SK-N-SH treated with all-trans-retinoic acid at 6 μM for 48 hours (cell line): ENCODE measurements around the gene PFN1.

Experiments
- ATAC-seq: fragments of 200-7000 bp; cut with Tn5 transposase; 3 replicates; pipeline ENCODE4 v1.9.1; 2020; ENCODE audit warnings: mild to moderate bottlenecking, moderate library complexity
- ARNTL ChIP-seq: fragments of 450-650 bp; formaldehyde crosslinking; IDR thresholded peaks from 2 replicates; pipeline ENCODE4 v1.5.0; 2020; ENCODE audit warnings: low read depth, mild to moderate bottlenecking, moderate library complexity, borderline replicate concordance
- CREB5 ChIP-seq: fragments of 250-450 bp; sonication (Bioruptor Pico); IDR thresholded peaks from 2 replicates; pipeline ENCODE4 v1.5.1; 2020; ENCODE audit warnings: low read depth, mild to moderate bottlenecking, moderate library complexity
- CSDC2 ChIP-seq: fragments of 250-450 bp; sonication (Bioruptor Pico); IDR thresholded peaks from 2 replicates; pipeline ENCODE4 v1.5.0; 2020; ENCODE audit warnings: mild to moderate bottlenecking, moderate library complexity
- GLIS3 ChIP-seq: fragments of 250-450 bp; sonication (Bioruptor Pico); IDR thresholded peaks from 2 replicates; pipeline ENCODE4 v1.5.0; 2020; ENCODE audit warnings: mild to moderate bottlenecking, moderate library complexity
- ISL1 ChIP-seq: fragments of 250-450 bp; sonication (Bioruptor Pico); IDR thresholded peaks from 2 replicates; pipeline ENCODE4 v2.1.2; 2022; ENCODE audit warnings: mild to moderate bottlenecking, moderate library complexity
- OSR1 ChIP-seq: fragments of 250-450 bp; sonication (Bioruptor Pico); IDR thresholded peaks from 2 replicates; pipeline ENCODE4 v1.8.0; 2022; ENCODE audit warnings: moderate library complexity, mild to moderate bottlenecking, inconsistent platforms
- PATZ1 ChIP-seq: fragments of 250-450 bp; sonication (Bioruptor Pico); IDR thresholded peaks from 2 replicates; pipeline ENCODE4 v1.8.0; 2020; ENCODE audit warnings: mild to moderate bottlenecking, moderate library complexity, borderline replicate concordance
- POU6F1 ChIP-seq: fragments of 250-450 bp; sonication (Bioruptor Pico); IDR thresholded peaks from 2 replicates; pipeline ENCODE4 v1.8.0; 2021; ENCODE audit warnings: low read depth, mild to moderate bottlenecking, moderate library complexity, borderline replicate concordance
- PPARA ChIP-seq: fragments of 250-450 bp; sonication (Bioruptor Pico); IDR thresholded peaks from 2 replicates; pipeline ENCODE4 v1.5.0; 2020; ENCODE audit warnings: mild to moderate bottlenecking, borderline replicate concordance
- RARB ChIP-seq: fragments of 250-450 bp; sonication (Bioruptor Pico); IDR thresholded peaks from 2 replicates; pipeline ENCODE4 v1.8.0; 2021; ENCODE audit warnings: mild to moderate bottlenecking, moderate library complexity
- TCF4 ChIP-seq: fragments of 250-450 bp; sonication (Bioruptor Pico); IDR thresholded peaks from 2 replicates; pipeline ENCODE4 v1.8.0; 2021; ENCODE audit warnings: mild to moderate bottlenecking, moderate library complexity, borderline replicate concordance
- TSHZ2 ChIP-seq: fragments of 250-450 bp; sonication (Bioruptor Pico); IDR thresholded peaks from 2 replicates; pipeline ENCODE4 v1.5.0; 2020; ENCODE audit warnings: mild to moderate bottlenecking, moderate library complexity
- ZC3H10 ChIP-seq: fragments of 250-450 bp; sonication (Bioruptor Pico); IDR thresholded peaks from 2 replicates; pipeline ENCODE4 v1.5.1; 2021; ENCODE audit warnings: mild to moderate bottlenecking, moderate library complexity
- ZFP30 ChIP-seq: fragments of 450-650 bp; formaldehyde crosslinking; IDR thresholded peaks from 2 replicates; pipeline ENCODE4 v1.5.0; 2022; ENCODE audit warnings: mild to moderate bottlenecking, moderate library complexity
- ZNF565 ChIP-seq: fragments of 450-650 bp; formaldehyde crosslinking; conservative IDR thresholded peaks from 2 replicates; pipeline ENCODE4 v1.5.0; 2020; ENCODE audit warnings: low read depth, mild to moderate bottlenecking, moderate library complexity
- ZNF8 ChIP-seq: fragments of 450-650 bp; formaldehyde crosslinking; IDR thresholded peaks from 2 replicates; pipeline ENCODE4 v1.5.0; 2020; ENCODE audit warnings: mild to moderate bottlenecking, moderate library complexity

The PFN1 gene

GRCh38 chr17:4903051-4903818 lies 45.1 kb downstream of the PFN1 start, which contains the start of gene CHRNE (continued):
- TF ChIP-seq PATZ1 (CRISPR knock-in tag): no peak
- TF ChIP-seq ARNTL (CRISPR knock-in tag): no peak
- TF ChIP-seq, all 23 proteins: peak for 0

GRCh38 chr17:4902540-4902939 lies 45.8 kb downstream of the PFN1 start:
- TF ChIP-seq TCF4 (no peak), CREB5 (no peak), POU6F1 (CRISPR knock-in tag) (no peak), CSDC2 (CRISPR knock-in tag) (no peak), OSR1 (CRISPR knock-in tag) (no peak), ZFP30 (CRISPR knock-in tag) (no peak), RARB (CRISPR knock-in tag) (no peak), GLIS3 (CRISPR knock-in tag) (no peak)
- TF ChIP-seq, all 23 proteins: peak for 0
- ATAC-seq: no peak

- ATAC-seq: no peak
- TF ChIP-seq ZFP30 (CRISPR knock-in tag) (no peak), ISL1 (CRISPR knock-in tag) (no peak), CREB5 (no peak), PPARA (CRISPR knock-in tag) (no peak), ZC3H10 (CRISPR knock-in tag) (no peak), ZNF565 (CRISPR knock-in tag) (no peak), OSR1 (CRISPR knock-in tag) (no peak), TSHZ2 (CRISPR knock-in tag) (no peak), ZNF8 (CRISPR knock-in tag) (no peak), RARB (CRISPR knock-in tag) (no peak), ARNTL (CRISPR knock-in tag) (no peak), PATZ1 (CRISPR knock-in tag) (no peak)
Measured at GRCh38 chr17:4901648-4902344, 46.5 kb downstream of the PFN1 start.
